Astrocyte (in vitro differentiated cells and primary cell): ENCODE data around the gene HOXB4.

Experiments
- EZH2 ChIP-seq: IDR thresholded peaks from 2 replicates; pipeline ENCODE4 v1.6.1; 2012; ENCODE audit warnings: mild to moderate bottlenecking, low read length, inconsistent platforms; ENCODE audit not compliant: insufficient read depth
- TF ChIP-seq, protein P1 (sequence below): IDR thresholded peaks from 2 replicates; pipeline ENCODE4 v1.5.1; 2011; ENCODE audit warnings: low read depth, mild to moderate bottlenecking, inconsistent platforms, low read length, moderate library complexity; ENCODE audit not compliant: insufficient read depth

DNA sequence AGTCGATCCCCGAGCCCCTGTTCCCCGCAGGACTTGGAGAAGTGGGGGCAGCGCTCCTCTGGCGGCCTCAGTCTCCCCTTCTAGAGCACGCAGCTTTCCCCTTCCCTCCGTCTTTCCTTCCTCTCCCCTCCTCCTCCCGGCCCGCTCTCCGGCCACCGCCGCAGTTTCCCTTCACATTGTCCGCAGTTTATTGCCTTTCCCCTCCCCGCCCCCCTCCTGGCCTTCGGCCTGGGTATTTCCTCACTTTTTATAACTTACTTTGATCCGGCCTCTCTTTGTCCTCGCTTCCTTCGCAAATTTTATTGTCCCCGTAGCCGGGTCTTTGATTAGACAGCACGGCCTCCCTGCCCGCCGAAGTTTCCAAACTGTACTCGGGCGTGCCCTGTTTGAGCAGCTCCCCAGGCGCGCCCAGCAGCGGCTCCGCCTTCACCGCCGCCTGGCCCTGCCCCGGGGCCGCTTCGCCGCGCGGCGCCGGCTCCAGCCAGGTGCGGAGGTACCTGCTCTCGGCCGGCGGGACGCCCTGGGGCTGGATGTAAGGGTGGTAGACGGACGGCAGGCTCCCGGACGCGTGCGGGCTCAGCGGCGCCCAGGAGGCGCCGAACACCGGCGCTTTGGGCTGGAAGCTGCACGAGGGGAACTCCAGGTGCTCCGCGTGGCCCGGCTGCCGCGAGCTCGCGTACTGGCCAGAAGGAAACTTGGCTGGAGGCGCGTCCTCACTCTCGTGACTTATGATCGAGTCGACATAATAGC lies 47.5 kb upstream of the HOXB4 start:
- peak; percentile 73 for TF ChIP-seq EZH2
- TF ChIP-seq, protein P1, sequence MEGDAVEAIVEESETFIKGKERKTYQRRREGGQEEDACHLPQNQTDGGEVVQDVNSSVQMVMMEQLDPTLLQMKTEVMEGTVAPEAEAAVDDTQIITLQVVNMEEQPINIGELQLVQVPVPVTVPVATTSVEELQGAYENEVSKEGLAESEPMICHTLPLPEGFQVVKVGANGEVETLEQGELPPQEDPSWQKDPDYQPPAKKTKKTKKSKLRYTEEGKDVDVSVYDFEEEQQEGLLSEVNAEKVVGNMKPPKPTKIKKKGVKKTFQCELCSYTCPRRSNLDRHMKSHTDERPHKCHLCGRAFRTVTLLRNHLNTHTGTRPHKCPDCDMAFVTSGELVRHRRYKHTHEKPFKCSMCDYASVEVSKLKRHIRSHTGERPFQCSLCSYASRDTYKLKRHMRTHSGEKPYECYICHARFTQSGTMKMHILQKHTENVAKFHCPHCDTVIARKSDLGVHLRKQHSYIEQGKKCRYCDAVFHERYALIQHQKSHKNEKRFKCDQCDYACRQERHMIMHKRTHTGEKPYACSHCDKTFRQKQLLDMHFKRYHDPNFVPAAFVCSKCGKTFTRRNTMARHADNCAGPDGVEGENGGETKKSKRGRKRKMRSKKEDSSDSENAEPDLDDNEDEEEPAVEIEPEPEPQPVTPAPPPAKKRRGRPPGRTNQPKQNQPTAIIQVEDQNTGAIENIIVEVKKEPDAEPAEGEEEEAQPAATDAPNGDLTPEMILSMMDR = no peak
